Measurements from ENCODE around the gene PANK2.

GRCh38 chr20:3900187-3900604 is 11.0 kb downstream of the PANK2 start:
- TF ChIP-seq CTCF (IDR thresholded peaks at IDR 0.05; ENCODE audit: control extremely low read depth in 1 of 3, insufficient read depth in 1 of 3, low read depth in 1 of 3, low read length in 3 of 3) (no peak), SRF (IDR thresholded peaks at IDR 0.05; ENCODE audit: low read depth, low read length) (no peak), EZH2 (IDR thresholded peaks at IDR 0.05; ENCODE audit: low read depth, low read length, severe bottlenecking) (no peak)
